Middle frontal gyrus (tissue), 1 donor: ENCODE results near the gene PADI3.
"Not testable (repeated sequence)": the region's sequence is repeated elsewhere in the genome, so short reads cannot be mapped to it uniquely, and the experiment has no call there.

Experiments
- DNase-seq: peaks from one replicate; pipeline ENCODE4 v3.0.0-alpha.2; 2015; ENCODE audit warnings: low spot score; ENCODE audit errors: extremely low spot score

PADI3 gene

GRCh38 chr1:17297991-17298390 lies 49.1 kb downstream of the PADI3 start:
- no peak for DNase-seq

- DNase-seq: no peak
Measured at GRCh38 chr1:17301767-17302166, 52.9 kb downstream of the PADI3 start.

DNA sequence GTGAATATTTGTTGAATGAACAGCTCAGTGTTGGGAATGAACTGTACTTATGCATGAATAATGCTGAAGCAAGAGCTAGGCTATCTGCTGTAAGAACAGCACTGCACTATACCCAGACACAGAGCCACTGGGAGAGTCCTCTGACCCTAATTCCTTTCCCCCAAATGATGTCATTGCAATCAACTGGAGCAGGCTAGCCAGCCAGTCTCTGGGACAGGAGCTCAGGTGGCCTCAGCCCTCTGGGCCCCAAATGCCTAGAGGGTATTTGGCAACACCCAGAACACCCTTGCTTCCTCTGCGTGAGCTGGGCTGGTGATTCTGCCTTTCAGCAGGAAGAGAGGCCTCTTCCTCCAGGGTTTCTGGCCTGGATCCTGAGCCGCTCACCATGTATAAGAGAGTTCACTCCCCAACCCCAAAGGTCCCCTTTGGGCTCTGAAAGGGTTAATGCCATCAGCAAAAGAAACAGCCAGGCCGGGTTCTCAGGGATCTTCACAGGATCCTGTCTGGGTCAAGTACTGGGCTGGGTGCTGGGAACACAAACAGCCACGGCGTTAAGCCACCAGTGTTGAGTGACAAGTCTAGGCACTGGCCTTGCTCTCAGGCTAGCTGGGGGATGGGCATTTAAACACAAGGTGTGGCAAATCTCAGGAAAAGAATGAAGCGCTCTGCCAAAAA lies 55.4 kb downstream of the PADI3 start:
- DNase-seq: no peak

GRCh38 chr1:17304826-17305175 lies 55.9 kb downstream of the PADI3 start:
- DNase-seq: no peak

GRCh38 chr1:17305576-17306095 lies 56.7 kb downstream of the PADI3 start:
- DNase-seq: no peak

- DNase-seq: no peak
Measured at GRCh38 chr1:17306407-17306806, 57.5 kb downstream of the PADI3 start.

GRCh38 chr1:17306921-17307320 lies 58.0 kb downstream of the PADI3 start:
- DNase-seq: no peak

DNA sequence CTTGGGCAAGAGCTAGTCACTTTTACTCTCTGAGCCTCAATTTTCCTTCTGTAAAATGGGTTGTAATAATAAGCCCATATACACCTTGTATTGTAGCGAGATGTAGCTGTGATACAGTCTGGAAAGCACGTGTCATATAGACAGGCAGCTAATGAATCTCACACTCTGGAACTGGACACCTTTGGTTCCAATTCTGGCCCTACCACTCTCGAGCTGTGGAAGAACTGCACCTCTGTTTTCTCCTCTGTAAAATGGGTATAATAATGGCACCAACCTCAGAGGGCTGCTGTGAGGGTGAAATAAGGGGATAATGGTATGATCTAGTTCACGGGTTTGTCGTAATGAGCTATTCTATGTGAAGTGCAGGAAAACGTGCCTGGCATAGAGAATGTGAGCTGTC lies 58.4 kb downstream of the PADI3 start:
- DNase-seq: no peak

GRCh38 chr1:17307946-17308345 lies 59.0 kb downstream of the PADI3 start, which contains the start of gene PADI4:
TSS of gene PADI4 (plus strand) at chr1:17308197. CDS start at chr1:17308223, 26 bp downstream.
- DNase-seq: no peak

DNA sequence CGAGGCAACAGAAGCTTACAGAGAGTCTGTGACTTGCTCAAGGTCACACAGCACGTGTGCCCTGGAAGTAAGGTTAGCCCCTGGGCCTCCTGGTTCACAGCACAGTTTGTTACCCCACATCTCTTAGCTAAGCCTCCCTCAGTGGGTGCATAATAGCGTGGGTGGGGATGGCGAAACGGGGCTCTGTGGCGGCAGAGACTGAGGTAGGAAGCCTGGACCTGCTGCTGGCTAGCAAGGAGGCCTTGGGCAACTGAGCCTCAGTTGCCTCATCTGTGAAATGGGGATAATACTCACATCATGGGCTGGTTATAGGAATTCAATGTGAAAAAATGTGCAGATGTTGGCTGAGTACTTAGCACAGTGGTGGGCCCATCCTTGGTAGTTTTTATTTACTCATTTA lies 59.7 kb downstream of the PADI3 start:
- DNase-seq: no peak

DNA sequence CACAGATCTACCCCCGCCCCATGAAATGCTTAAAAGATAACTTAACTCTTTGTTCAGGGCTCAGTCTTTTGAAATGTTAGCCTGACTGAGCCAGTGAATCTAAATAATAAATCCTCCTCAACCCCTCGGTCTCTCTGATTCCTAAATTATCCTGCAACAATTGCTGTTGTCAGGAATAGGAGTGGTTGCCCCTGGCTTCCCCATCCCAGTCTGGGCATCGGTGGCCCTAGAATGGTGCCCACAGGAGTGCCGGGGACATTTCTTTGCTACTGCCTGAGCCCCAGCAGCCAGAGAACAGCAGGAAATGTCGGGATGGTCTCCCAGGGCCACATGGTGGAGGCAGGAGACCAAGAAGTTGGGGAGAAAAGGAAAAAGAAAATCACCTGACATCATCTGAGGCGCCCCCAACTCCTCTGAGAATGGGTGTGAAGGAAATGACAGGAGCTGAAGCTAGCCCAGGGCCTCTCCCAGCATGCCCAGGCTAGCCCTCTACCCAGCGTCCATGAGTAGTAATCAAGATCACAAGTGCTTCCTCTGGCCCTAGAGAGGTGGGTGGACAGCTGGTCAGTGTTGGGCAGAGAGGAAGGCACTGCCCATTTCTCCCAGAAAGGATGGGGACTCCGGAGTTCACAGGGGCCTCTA lies 60.6 kb downstream of the PADI3 start:
- DNase-seq: no peak

DNA sequence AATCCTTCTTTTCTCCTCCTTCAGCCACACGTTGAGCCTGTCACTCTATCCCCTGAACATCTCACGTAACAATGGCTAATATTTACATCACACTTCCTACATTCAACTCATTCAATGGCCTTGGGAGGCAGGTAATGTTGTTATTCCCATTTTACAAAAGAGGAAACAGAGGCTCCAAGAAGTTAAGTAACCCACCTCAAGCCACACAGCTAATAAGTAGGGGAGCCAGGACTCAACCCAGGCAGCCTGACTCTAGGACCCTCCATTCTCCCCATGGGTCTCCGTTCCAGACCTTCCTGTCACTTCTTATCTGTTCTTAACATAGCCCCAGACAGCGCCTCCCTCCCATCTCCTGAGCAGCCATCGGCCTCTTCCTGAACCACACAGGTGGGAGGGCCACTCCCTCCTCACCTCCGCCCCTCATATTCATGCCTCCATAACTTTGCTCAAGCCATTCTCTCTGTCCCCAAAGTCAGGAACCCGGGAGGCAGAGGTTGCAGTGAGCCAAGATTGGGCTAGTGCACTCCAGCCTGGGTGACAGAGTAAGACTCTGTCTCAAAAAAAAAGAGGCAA lies 61.3 kb downstream of the PADI3 start:
- no peak for DNase-seq

DNA sequence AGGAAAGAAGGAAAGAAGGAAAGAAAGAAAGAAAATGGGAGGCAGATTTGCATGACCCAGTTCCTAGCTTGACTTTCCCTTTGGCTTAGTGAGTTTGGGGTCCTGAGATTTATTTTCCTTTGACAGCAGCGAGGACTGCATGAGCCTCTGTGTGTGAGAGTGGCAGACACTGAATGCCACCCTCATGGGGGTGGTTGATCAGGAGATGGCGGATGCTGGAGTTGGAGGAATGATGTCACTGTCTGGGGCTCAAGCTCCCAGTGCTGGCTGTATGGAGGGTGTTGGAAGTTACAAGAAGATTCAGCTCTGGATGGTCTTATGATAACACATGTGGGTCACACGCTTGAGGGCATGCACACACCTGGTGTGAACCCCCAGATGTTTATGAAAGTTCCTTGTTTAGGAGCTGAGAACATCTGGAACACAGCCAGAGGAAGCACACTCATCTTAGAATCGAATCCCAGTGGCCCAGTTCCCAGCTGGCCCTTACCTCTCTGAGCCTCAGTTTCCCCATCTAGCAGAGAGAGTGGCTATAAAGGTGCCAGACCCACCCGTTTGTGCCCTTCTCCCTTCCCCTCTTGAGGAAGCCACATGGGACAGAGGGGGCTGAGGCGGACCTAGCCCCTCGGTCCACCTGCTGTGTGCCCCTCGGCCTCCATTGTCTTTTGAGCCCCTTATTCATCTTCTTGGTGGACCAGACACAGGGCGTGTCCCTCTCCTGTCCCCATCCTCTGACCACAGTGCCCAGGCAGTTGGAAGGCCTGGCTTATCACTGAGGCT lies 64.8 kb downstream of the PADI3 start:
- DNase-seq: no peak

DNA sequence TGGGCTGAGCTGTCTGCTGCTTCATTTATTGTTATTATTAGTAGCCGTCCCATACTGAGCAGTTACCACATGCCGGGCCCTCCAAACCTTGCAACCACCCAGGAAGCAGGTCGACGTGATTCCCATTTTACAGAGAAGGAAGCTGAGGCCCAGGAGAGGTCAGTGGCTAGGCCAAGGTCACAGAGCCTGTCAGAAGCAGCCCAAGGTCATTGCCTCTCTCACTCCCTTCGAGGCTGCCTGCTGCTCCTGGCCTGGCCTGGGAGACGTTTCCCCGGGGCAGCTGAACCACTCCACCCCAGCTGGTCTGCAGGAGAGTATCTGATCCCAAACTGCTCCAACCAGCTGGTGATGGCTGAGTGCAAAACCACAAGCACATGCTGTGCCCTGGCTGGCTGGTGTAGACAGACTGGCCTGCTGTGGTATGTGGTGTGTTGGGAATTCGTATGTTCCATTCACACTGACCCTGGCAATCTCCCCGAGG lies 65.6 kb downstream of the PADI3 start:
- no peak for DNase-seq

DNA sequence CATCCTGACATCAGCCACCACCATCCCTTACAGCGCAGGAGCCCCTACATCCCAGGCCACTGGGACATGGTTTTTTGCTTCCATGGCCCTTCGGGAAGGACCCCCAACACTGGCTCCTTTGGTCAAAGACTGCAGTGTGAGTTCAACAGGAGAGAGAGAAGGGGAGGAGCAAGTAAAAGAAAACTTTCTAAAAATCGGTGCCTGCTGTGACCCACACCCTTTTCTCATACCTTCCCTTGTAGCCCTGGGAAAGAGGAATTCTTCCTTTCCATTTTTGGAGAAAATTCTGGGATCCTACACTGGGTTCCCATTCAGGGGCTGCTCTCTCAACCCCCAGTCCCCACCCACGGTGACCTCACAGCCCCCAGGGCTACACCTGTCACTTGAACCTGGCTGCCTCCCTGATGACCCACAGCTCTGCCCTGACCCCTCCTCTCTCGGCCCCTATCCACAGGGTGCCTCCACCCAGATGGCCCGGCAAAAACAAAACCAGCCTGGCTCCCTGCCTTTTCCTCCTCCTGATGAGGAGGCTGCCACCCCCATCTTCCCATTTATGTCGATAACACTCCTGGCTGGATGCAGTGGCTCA lies 66.7 kb downstream of the PADI3 start:
- no peak for DNase-seq

- DNase-seq: no peak
Measured at GRCh38 chr1:17316704-17317103, 67.8 kb downstream of the PADI3 start.

DNA sequence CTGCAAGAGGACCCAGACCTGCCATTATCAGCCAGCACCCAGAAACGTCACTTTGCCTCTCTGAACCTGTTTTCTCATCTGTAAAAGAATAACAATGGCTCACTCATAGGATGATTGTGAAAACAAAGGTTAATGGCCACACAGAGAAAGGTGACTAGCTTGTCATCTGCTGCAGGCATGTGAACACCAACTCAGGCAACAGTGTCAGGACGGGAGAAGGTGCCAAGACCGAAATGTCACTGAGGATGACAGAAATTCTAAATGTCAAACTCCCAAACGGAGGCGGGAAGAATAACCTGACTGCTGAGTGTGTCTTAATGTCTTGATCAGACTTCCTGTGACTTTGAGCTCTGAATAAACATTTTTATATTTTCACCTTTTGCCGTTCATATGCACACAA lies 69.4 kb downstream of the PADI3 start:
- DNase-seq: no peak

DNA sequence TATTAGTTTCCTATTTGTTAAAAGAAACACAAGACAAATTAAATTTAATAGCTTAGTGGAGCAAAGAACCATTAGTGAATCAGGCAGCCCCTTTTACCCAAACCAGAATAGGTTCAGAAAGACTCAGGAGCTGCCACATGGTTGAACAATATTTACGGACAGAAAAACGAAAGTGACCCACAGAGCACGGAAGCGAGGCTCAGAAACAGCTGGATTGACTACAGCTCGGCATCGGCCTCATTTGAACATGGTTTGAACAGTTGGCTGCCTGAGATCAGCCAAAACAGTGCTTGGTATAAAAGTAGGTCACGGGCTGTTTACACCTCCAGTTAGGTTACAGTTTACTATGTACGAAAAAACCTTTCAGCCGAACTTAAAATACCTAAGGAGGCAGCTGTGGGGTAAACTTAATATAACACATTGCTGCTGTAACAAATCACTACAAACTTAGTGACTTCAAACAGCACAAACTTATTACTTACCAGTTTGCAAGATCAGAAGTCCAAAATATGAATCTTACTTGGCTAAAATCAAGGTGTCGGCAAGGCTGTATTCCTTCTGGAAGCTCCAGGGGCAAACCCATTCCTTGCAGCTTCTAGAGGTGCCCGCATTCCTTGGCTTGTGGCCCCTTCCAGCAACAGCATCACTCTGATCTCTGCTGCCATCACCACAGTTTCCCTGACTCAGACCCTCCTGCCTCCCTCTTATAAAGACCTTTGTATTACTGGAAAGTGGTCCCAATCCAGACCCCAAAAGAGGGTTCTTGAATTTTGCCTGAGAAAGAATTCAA lies 70.9 kb downstream of the PADI3 start:
- no peak for DNase-seq

GRCh38 chr1:17321857-17322390 lies 73.0 kb downstream of the PADI3 start:
- DNase-seq: not testable (repeated sequence)

GRCh38 chr1:17328855-17329254 lies 80.0 kb downstream of the PADI3 start:
- no peak for DNase-seq
